BE2C (cell line): ENCODE measurements around the gene FAM24B.
"Not testable (repeated sequence)": the region's sequence is repeated elsewhere in the genome, so short reads cannot be mapped to it uniquely, and the experiment has no call there.

Source experiments
- DNase-seq: peaks from one replicate; pipeline ENCODE4 v3.0.0-alpha.2; 2020
- H3K27me3 ChIP-seq: fragments of 250-450 bp; sonication (Bioruptor Pico); 2 replicates; pipeline ENCODE4 v1.5.1; 2020; ENCODE audit warnings: mild to moderate bottlenecking
- H3K36me3 ChIP-seq: fragments of 250-450 bp; sonication (Bioruptor Pico); 2 replicates; pipeline ENCODE4 v1.5.1; 2020; ENCODE audit warnings: mild to moderate bottlenecking
- H3K4me1 ChIP-seq: fragments of 250-450 bp; sonication (Bioruptor Pico); 2 replicates; pipeline ENCODE4 v1.5.1; 2020
- H3K4me3 ChIP-seq: 2 replicates; pipeline ENCODE4 v1.5.1; 2011; ENCODE audit warnings: low read depth, low read length
- H3K9me3 ChIP-seq: fragments of 250-450 bp; sonication (Bioruptor Pico); 2 replicates; pipeline ENCODE4 v1.5.1; 2020
- CTCF ChIP-seq: IDR thresholded peaks from 2 replicates; pipeline ENCODE4 v1.5.1; 2012; ENCODE audit warnings: mild to moderate bottlenecking, low read depth, low read length

Gene FAM24B

GRCh38 chr10:122864901-122865300 is 14.5 kb downstream of the FAM24B start:
- DNase-seq = no peak
- H3K4me3 ChIP-seq = no peak overlapping the region
- no peaks in the 10 kb centered on the region for H3K27me3 ChIP-seq
- H3K9me3 ChIP-seq = no peaks in the 10 kb centered on the region
- H3K4me1 ChIP-seq = no peaks in the 10 kb centered on the region
- TF ChIP-seq CTCF = no peak
- no peaks in the 10 kb centered on the region for H3K36me3 ChIP-seq

- Histone ChIP-seq H3K36me3 (no peaks in the 10 kb centered on the region), H3K4me1 (no peaks in the 10 kb centered on the region), H3K27me3 (no peaks in the 10 kb centered on the region), H3K4me3 (no peak overlapping the region), H3K9me3 (no peaks in the 10 kb centered on the region)
- DNase-seq = no peak
- TF ChIP-seq CTCF = no peak
Measured at GRCh38 chr10:122864194-122864592, 15.2 kb downstream of the FAM24B start.

GRCh38 chr10:122863216-122864193 is 15.9 kb downstream of the FAM24B start:
- no peak for TF ChIP-seq CTCF

GRCh38 chr10:122861711-122862161 is 17.6 kb downstream of the FAM24B start:
- DNase-seq = no peak

More at GRCh38 chr10:122863216-122864193, 15.9 kb downstream of the FAM24B start:
- H3K4me3 ChIP-seq = no peak overlapping the region
- DNase-seq = no peak
- no peaks in the 10 kb centered on the region for H3K27me3 ChIP-seq
- H3K4me1 ChIP-seq = no peaks in the 10 kb centered on the region
- H3K36me3 ChIP-seq = no peaks in the 10 kb centered on the region
- no peaks in the 10 kb centered on the region for H3K9me3 ChIP-seq

GRCh38 chr10:122859527-122859926 is 19.9 kb downstream of the FAM24B start:
- TF ChIP-seq CTCF = no peak
- no peaks in the 10 kb centered on the region for H3K4me1 ChIP-seq

More at GRCh38 chr10:122861711-122862161, 17.6 kb downstream of the FAM24B start:
- Histone ChIP-seq H3K4me3 (no peak overlapping the region), H3K9me3 (no peaks in the 10 kb centered on the region), H3K27me3 (no peaks in the 10 kb centered on the region), H3K36me3 (no peaks in the 10 kb centered on the region), H3K4me1 (no peaks in the 10 kb centered on the region)
- no peak for TF ChIP-seq CTCF

GRCh38 chr10:122858042-122858441 is 21.3 kb downstream of the FAM24B start:
- not testable (repeated sequence) for H3K27me3 ChIP-seq, DNase-seq, H3K9me3 ChIP-seq, H3K4me1 ChIP-seq, H3K36me3 ChIP-seq, H3K4me3 ChIP-seq

More at GRCh38 chr10:122859527-122859926, 19.9 kb downstream of the FAM24B start:
- Histone ChIP-seq H3K27me3 (no peaks in the 10 kb centered on the region), H3K36me3 (peaks cover 4% of the 10 kb centered on the region), H3K4me3 (no peak overlapping the region), H3K9me3 (no peaks in the 10 kb centered on the region; the same call in 1 of the 2 replicates)
- DNase-seq = no peak
